Osteocyte (in vitro differentiated cells): ENCODE data around the gene UBXN11. TPM values are rescaled to one million over a fixed set of nuclear protein-coding genes. Genes with fewer than 3 reads are reported as not detected.

Source experiments
- DNase-seq: peaks from one replicate; pipeline ENCODE4 v3.0.0; 2021; ENCODE audit warnings: mixed read lengths; ENCODE audit not compliant: unreplicated experiment; ENCODE audit errors: extremely low spot score
- H3K27ac Mint-ChIP-seq: one replicate; pipeline ENCODE4 v1.8.0; 2021; ENCODE audit warnings: mild to moderate bottlenecking, mixed read lengths; ENCODE audit not compliant: unreplicated experiment
- H3K27me3 Mint-ChIP-seq: one replicate; pipeline ENCODE4 v1.8.0; 2021; ENCODE audit warnings: mixed read lengths; ENCODE audit not compliant: unreplicated experiment
- H3K36me3 Mint-ChIP-seq: one replicate; pipeline ENCODE4 v1.8.0; 2021; ENCODE audit warnings: mixed read lengths; ENCODE audit not compliant: unreplicated experiment
- H3K4me1 Mint-ChIP-seq: one replicate; pipeline ENCODE4 v1.8.0; 2021; ENCODE audit warnings: mixed read lengths; ENCODE audit not compliant: unreplicated experiment
- H3K4me3 Mint-ChIP-seq: one replicate; pipeline ENCODE4 v1.8.0; 2021; ENCODE audit warnings: mild to moderate bottlenecking, moderate library complexity, mixed read lengths; ENCODE audit not compliant: unreplicated experiment
- H3K9me3 Mint-ChIP-seq: one replicate; pipeline ENCODE4 v1.8.0; 2021; ENCODE audit warnings: mixed read lengths; ENCODE audit not compliant: unreplicated experiment
- total RNA-seq: library from RNA; stranded (reverse); gene quantifications from 2 replicates; pipeline ENCODE4 v1.2.1, GENCODE V29; 2021
- TF ChIP-seq, protein P1 (sequence below): fragments of 200-600 bp; sonication (generic); IDR thresholded peaks from 2 replicates; pipeline ENCODE4 v1.5.0; 2021; ENCODE audit warnings: antibody characterized with exemption, mild to moderate bottlenecking, moderate library complexity

Gene UBXN11
- total RNA-seq, 1 donor from 2014 or later = 17.0 TPM

DNA sequence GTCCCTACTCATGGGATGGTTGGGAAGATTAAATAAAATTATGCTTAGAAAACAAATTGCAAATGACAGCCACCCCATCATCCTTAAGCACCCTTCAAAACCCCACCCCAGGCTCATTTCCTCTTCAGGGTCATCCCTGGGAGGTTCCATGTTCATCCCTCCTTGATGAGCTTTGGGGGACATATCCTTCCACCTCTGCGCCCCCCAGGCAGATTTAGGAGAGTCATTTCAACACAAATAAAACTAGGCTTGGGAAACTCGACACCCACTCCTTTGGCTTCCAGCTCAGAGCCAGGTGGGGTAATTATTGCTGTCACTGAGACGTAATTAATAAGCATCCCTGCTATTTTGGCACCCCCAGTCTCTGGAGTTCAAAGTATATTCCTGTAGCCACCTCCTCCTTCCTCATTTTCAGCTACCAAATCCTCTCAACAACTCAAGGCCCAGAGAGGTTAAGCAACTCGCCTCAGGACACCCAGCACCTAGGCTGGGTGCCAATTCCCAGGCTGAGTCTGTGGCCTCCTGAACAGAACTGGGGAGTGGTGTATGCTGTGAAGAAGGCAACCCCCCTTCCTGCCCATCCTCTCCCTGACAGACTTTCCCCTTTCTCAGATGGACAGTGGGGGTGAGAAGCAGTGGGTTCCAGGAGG is 46.9 kb upstream of the UBXN11 start:
- no peak for DNase-seq
- no peaks in the 10 kb centered on the region for H3K36me3 Mint-ChIP-seq
- no peak overlapping the region for H3K4me3 Mint-ChIP-seq
- H3K9me3 Mint-ChIP-seq = no peaks in the 10 kb centered on the region
- H3K27ac Mint-ChIP-seq = no peak overlapping the region
- peaks cover 1% of the 10 kb centered on the region for H3K4me1 Mint-ChIP-seq
- peaks cover 12% of the 10 kb centered on the region for H3K27me3 Mint-ChIP-seq
- TF ChIP-seq, protein P1, sequence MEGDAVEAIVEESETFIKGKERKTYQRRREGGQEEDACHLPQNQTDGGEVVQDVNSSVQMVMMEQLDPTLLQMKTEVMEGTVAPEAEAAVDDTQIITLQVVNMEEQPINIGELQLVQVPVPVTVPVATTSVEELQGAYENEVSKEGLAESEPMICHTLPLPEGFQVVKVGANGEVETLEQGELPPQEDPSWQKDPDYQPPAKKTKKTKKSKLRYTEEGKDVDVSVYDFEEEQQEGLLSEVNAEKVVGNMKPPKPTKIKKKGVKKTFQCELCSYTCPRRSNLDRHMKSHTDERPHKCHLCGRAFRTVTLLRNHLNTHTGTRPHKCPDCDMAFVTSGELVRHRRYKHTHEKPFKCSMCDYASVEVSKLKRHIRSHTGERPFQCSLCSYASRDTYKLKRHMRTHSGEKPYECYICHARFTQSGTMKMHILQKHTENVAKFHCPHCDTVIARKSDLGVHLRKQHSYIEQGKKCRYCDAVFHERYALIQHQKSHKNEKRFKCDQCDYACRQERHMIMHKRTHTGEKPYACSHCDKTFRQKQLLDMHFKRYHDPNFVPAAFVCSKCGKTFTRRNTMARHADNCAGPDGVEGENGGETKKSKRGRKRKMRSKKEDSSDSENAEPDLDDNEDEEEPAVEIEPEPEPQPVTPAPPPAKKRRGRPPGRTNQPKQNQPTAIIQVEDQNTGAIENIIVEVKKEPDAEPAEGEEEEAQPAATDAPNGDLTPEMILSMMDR = no peak

DNA sequence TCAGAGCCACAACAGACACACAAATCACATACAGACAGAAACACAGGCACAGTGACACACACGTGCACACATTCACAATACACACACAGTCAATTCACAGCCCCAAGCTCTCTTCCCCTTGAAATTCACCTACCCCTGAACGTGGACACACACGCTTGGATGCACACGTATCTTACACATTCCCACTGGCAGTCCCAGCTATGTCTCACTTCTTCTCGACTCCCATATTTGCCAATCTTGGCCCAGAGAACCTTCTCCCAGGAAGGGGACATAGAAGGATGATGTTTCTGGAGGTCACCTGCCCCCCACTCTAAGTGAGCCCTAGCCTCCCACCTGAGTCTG is 45.9 kb upstream of the UBXN11 start:
- peaks cover 1% of the 10 kb centered on the region for H3K4me1 Mint-ChIP-seq
- peaks cover 7% of the 10 kb centered on the region for H3K27me3 Mint-ChIP-seq
- TF ChIP-seq, protein P1 = no peak
- H3K9me3 Mint-ChIP-seq = no peaks in the 10 kb centered on the region
- no peak for DNase-seq
- no peaks in the 10 kb centered on the region for H3K36me3 Mint-ChIP-seq
- no peak overlapping the region for H3K27ac Mint-ChIP-seq
- H3K4me3 Mint-ChIP-seq = no peak overlapping the region

DNA sequence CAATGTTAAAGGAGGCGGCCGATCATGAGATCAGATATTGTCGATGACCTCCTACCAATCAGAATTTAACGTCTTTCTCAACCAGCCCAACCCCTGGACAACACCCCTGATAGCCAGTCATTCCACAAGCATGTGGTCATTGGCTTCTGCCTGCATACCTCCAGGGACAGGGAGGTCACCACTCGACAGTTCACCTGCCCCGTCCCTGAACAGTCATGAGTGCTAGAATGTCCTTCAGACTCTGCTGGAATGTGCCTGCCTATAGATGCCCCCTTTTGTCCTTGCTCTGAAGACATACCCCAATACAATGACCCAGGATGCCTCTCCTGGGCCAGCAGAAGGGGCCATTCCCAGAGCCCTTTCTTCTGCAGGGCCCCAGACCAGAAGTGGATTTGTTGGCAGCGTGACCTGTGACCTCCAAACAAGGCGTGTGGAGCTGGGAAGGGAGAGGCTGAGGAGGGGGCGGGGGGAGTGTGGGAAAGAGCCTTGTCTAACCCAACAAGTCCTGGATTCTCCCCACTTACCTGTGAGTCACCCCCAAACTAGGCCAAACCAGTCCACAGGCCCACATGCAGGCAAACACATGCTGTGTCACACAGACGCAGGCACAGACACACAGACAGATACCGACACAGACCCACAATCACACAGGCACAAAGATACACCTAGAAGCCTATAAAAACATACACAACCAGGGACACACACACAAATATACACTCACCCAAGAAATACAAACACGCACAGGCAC is 45.3 kb upstream of the UBXN11 start:
- Mint-ChIP-seq H3K27ac (no peak overlapping the region), H3K4me3 (no peak overlapping the region), H3K9me3 (no peaks in the 10 kb centered on the region), H3K27me3 (peaks cover 5% of the 10 kb centered on the region), H3K36me3 (no peaks in the 10 kb centered on the region), H3K4me1 (peaks cover 1% of the 10 kb centered on the region)
- TF ChIP-seq, protein P1 = no peak
- DNase-seq = no peak

DNA sequence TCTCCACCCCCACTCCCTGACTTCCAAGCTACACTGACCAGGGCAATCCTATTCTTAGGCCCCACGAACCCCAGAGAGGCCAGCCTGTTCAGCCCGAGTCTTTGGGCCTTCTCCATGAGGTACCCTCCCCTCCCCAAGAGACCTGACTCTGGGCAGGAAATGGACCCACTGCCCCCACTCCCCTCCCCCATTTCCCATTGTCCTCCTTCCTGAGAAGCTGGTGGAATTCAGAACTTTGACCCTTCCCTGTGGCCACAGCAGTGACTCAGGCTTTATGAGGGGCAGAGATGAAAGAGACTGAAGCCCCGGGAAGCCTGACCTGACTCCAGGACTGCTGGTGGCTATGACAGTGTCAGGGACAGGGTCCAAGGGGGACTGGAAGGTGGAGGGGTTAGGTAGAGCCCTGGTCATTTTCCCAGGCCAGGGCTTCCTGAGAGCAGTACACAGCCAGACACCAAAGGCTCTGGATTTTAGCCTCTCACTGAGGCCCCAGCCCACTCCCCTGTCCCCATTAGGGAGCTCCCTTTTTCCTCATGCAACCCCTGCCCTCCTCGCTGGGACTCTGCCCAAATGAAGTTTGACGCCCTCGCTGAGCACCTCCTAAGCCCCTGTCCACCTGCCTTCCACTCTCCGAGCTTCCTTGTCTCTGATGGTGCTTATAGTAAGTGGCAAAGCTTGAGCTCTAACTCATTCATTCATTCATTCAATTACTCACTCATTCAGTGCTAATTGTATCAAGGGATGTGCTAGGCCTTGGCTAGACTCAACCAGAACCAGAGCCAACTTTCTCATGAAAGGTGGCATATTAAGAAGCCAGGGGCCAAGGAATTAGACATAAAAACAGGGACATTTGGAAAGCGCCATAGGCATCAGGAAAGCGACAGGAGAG is 44.5 kb upstream of the UBXN11 start:
- TF ChIP-seq, protein P1 = no peak
- no peak overlapping the region for H3K27ac Mint-ChIP-seq
- H3K4me1 Mint-ChIP-seq = peaks cover 1% of the 10 kb centered on the region
- H3K36me3 Mint-ChIP-seq = no peaks in the 10 kb centered on the region
- peaks cover 5% of the 10 kb centered on the region for H3K27me3 Mint-ChIP-seq
- no peak for DNase-seq
- H3K9me3 Mint-ChIP-seq = no peaks in the 10 kb centered on the region
- H3K4me3 Mint-ChIP-seq = no peak overlapping the region

DNA sequence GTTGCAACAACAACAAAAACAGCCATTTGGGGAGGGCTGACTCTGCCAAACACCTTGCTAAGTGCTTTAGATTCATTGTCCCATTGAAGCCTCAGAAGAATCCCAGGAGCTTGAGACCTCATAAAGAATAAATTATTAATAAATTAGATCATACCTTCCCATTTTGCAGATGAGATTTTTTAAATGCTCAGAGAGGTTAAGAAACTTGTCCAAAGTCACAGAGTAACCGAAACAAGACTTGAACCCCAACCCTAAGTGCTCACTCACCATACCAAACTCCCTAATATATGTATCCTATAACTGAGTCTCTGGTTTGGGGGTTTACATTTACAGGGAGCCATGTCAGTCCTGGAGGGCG is 43.9 kb upstream of the UBXN11 start:
- no peak for DNase-seq
- Mint-ChIP-seq H3K27me3 (no peaks in the 10 kb centered on the region), H3K9me3 (no peaks in the 10 kb centered on the region), H3K4me1 (peaks cover 1% of the 10 kb centered on the region), H3K36me3 (no peaks in the 10 kb centered on the region), H3K4me3 (no peak overlapping the region), H3K27ac (no peak overlapping the region)
- TF ChIP-seq, protein P1 = no peak
